Stomach smooth muscle (tissue), 2 donors: ENCODE measurements around the gene IP6K3.

Experiments
- H3K27ac ChIP-seq: one replicate; pipeline ENCODE4 v1.7.0; 2013; ENCODE audit warnings: mild to moderate bottlenecking, low read length, inconsistent platforms
- H3K27me3 ChIP-seq, 2 donors: one replicate each; pipeline ENCODE4 v1.7.0; 2013; ENCODE audit warnings: low read length in 2 of 2; ENCODE audit not compliant: insufficient read depth in 2 of 2, control insufficient read depth in 1 of 2
- H3K36me3 ChIP-seq, 2 donors: one replicate each; pipeline ENCODE4 v1.7.0; 2013; ENCODE audit warnings: low read length in 2 of 2; ENCODE audit not compliant: control insufficient read depth in 2 of 2, insufficient read depth in 2 of 2
- H3K4me1 ChIP-seq: one replicate; pipeline ENCODE4 v1.7.0; 2013; ENCODE audit warnings: low read length; ENCODE audit not compliant: control insufficient read depth, insufficient read depth
- H3K4me3 ChIP-seq, 2 donors: one replicate each; pipeline ENCODE4 v1.7.0; 2013; ENCODE audit warnings: low read length in 2 of 2
- H3K9ac ChIP-seq, 2 donors: one replicate each; pipeline ENCODE4 v1.7.0; 2013; ENCODE audit warnings: low read length in 2 of 2, mild to moderate bottlenecking in 1 of 2
- H3K9me3 ChIP-seq, 2 donors: one replicate each; pipeline ENCODE4 v1.7.0; 2013; ENCODE audit warnings: low read length in 2 of 2; ENCODE audit not compliant: control insufficient read depth in 2 of 2
- donor health status: healthy.
- donor health status: Pancreatic carcinoma.

Gene IP6K3

GRCh38 chr6:33777398-33778388 lies 31.0 kb upstream of the IP6K3 start:
- Histone ChIP-seq H3K9ac (no peak overlapping the region), H3K4me3 (no peak overlapping the region), H3K27me3 (no peaks in the 10 kb centered on the region), H3K4me1 (peaks cover 5% of the 10 kb centered on the region), H3K36me3 (peaks cover 71 to 80% of the 10 kb centered on the region in 2 donors), H3K9me3 (no peaks in the 10 kb centered on the region), H3K27ac (no peak overlapping the region)

- H3K9ac ChIP-seq = no peak overlapping the region
- H3K4me3 ChIP-seq = no peak overlapping the region
- H3K9me3 ChIP-seq = no peaks in the 10 kb centered on the region
- no peak overlapping the region for H3K27ac ChIP-seq
- H3K4me1 ChIP-seq = peaks cover 12% of the 10 kb centered on the region
- peaks cover 71 to 81% of the 10 kb centered on the region in 2 donors for H3K36me3 ChIP-seq
- no peaks in the 10 kb centered on the region for H3K27me3 ChIP-seq
These were observed 30.1 kb upstream of the IP6K3 start for GRCh38 chr6:33776764-33777163.

- H3K27me3 ChIP-seq = no peaks in the 10 kb centered on the region
- H3K27ac ChIP-seq = no peak overlapping the region
- no peak overlapping the region for H3K4me3 ChIP-seq
- no peak overlapping the region for H3K9ac ChIP-seq
- H3K36me3 ChIP-seq = peaks cover 71 to 81% of the 10 kb centered on the region in 2 donors
- no peaks in the 10 kb centered on the region for H3K9me3 ChIP-seq
- peaks cover 18% of the 10 kb centered on the region for H3K4me1 ChIP-seq
These were observed 29.5 kb upstream of the IP6K3 start for GRCh38 chr6:33776186-33776585.

DNA sequence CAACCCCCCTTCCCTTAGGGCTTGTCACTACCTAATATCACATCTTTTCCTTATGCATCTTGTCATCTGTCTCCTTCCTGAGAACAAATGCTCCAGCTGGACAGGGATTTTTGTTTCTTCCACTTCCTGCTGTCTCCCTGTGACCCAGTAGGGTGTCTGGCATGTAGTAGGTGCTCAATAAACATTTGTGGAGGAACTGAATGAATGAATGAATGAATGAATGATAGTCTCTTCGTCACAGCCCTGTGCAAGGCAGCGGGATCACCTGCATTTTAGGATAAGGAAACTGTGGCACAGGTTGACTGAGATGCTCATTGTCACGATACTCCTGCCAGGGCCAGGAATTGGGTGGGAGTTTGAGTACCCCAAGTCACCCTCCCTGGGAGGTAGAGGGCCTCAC lies 28.1 kb upstream of the IP6K3 start:
- Histone ChIP-seq H3K27ac (no peak overlapping the region), H3K36me3 (peaks cover 64 to 70% of the 10 kb centered on the region in 2 donors), H3K4me1 (peaks cover 32% of the 10 kb centered on the region), H3K27me3 (no peaks in the 10 kb centered on the region), H3K9me3 (no peaks in the 10 kb centered on the region), H3K4me3 (no peak overlapping the region), H3K9ac (no peak overlapping the region)

DNA sequence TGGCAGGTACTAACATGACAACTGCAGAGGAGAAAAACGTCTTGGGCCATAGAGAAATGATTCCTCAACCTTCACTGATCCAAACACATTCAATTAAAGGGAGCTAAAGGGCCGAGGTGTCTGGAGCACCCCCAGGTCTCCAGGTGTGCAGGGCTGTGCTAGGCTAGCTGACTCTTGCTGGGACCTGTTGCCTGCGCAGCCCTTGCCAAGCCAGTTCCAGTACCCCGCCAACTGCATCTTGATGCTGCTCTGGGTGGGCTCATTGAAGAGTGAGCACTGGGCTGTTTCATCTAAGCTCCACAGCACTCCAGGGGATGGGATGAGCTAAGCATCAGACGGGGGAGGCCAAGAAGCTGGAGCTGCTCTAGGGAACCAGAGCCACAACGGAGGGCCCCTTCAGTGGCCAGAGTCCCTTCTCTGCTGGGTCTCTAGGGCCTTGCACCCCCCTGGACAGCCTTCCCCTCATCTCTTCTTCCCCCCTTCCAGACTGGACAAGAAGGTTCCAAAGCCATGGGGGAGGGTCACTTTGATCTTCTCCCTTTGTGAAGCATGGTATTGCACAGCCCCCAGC lies 26.3 kb upstream of the IP6K3 start:
- Histone ChIP-seq H3K9ac (no peak overlapping the region), H3K4me3 (no peak overlapping the region), H3K36me3 (peaks cover 46 to 53% of the 10 kb centered on the region in 2 donors), H3K27me3 (no peaks in the 10 kb centered on the region), H3K4me1 (peaks cover 34% of the 10 kb centered on the region), H3K27ac (no peak overlapping the region), H3K9me3 (no peaks in the 10 kb centered on the region)

DNA sequence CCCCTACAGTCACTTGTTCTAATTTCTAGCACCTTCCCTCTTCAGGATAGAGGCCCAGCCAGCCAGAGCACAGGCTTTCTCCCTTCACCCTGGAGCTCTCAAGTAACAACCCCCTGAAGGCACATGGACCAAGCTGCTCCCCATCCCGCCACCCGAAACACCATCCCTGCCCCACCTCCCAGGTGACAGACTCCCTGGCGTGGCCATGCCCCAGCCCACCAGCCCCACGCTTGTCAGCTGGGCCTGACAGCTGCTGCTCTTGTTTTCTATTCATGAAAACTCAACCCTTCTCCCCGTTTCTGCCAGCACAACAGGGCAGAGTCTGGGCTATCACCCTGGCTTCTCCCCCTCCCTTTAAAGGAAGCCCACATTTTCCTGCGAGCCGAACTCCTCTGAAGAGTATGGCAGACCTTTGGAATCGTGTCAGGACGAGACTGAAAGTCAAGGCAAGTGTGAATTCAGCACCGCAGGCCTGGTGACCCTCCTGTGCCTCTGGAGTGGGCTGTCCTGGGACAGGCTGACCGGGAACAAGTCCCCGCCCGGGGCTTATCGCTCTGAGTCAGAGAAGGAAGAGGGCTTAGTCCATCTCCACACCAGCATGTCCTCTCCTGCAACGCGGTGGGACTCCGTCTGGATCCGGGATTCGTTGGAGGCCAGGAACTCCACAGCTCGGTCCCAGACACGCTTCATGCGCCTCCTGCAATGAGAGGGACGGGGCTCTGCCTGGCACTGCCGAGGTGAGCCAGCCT lies 25.6 kb upstream of the IP6K3 start:
- peaks cover 39 to 46% of the 10 kb centered on the region in 2 donors for H3K36me3 ChIP-seq
- H3K27me3 ChIP-seq = no peaks in the 10 kb centered on the region
- H3K9me3 ChIP-seq = no peaks in the 10 kb centered on the region
- H3K27ac ChIP-seq = peak overlapping the region; percentile 49
- peaks cover 34% of the 10 kb centered on the region for H3K4me1 ChIP-seq
- peak overlapping the region in 1 of 2 donors; percentile 3 for H3K4me3 ChIP-seq
- H3K9ac ChIP-seq = peak overlapping the region; percentile 31 to 58

DNA sequence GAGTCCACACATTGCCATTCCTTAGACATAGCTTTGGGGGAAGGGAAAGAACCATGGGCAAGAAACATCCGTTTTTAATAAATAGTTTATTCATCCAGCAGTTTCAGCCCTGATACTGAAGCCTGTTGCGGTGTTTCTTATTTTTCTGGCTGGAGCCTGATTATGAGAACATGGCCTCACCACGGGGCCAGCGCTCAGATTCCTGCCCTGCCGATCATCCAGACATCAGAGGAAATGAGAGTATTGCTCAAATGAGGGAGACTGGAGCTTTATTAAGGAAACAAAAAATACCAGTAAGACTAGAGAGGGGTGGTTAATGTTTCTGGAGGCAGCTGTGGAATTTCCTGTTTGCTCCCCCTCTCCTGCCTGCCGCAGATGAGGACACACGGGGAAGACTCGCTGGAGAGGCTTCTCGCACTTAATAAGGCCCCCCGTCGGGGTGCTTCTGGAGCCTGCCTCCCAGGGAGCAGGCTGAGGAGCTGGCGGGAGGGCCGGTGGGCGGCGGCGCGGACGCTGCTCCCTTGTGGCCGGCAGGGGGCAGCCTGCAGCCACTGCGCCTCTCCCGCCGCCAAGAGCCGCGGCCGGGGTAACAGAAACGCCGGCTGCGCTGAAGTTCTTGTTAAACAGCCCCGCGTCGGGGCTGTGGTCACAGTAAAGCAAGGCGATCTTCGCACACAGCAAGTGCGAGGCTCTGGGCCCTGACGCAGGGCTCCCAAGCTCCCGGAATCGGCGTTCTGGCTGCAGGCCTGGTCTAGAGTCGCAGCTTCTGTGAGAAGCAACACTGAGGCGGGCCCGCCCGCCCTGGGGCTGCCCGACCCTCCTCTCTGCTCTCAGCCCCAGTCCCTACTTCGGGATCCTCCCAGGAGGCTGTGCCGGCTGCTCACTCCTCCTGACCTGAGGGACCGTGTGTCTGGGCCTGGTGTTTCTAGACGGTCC lies 24.7 kb upstream of the IP6K3 start:
- H3K9ac ChIP-seq = peak overlapping the region; percentile 31 to 58
- H3K36me3 ChIP-seq = peaks cover 31 to 37% of the 10 kb centered on the region in 2 donors
- peak overlapping the region in 1 of 2 donors; percentile 22 for H3K4me3 ChIP-seq

GRCh38 chr6:33770833-33771145 lies 24.1 kb upstream of the IP6K3 start:
- H3K4me1 ChIP-seq = peaks cover 34% of the 10 kb centered on the region
- H3K27ac ChIP-seq = peak overlapping the region; percentile 49
- no peaks in the 10 kb centered on the region for H3K9me3 ChIP-seq
- H3K27me3 ChIP-seq = no peaks in the 10 kb centered on the region
- peaks cover 24 to 31% of the 10 kb centered on the region in 2 donors for H3K36me3 ChIP-seq
- H3K4me3 ChIP-seq = peak overlapping the region in 1 of 2 donors; percentile 22
- H3K9ac ChIP-seq = no peak overlapping the region

More for the DNA sequence above, 24.7 kb upstream of the IP6K3 start:
- no peaks in the 10 kb centered on the region for H3K9me3 ChIP-seq
- peaks cover 34% of the 10 kb centered on the region for H3K4me1 ChIP-seq
- H3K27ac ChIP-seq = peak overlapping the region; percentile 49
- no peaks in the 10 kb centered on the region for H3K27me3 ChIP-seq

- H3K27me3 ChIP-seq = no peaks in the 10 kb centered on the region
- peaks cover 34% of the 10 kb centered on the region for H3K4me1 ChIP-seq
- peaks cover 19 to 26% of the 10 kb centered on the region in 2 donors for H3K36me3 ChIP-seq
- H3K4me3 ChIP-seq = no peak overlapping the region
- no peaks in the 10 kb centered on the region for H3K9me3 ChIP-seq
- H3K9ac ChIP-seq = peak overlapping the region in 1 of 2 donors; percentile 60
- peak overlapping the region; percentile 6 for H3K27ac ChIP-seq
These were observed 23.6 kb upstream of the IP6K3 start for GRCh38 chr6:33770124-33770832.
